HL-60 (cell line): Measurements from ENCODE around the gene PRELID2.

ENCODE experiments used
- POLR2AphosphoS5 ChIP-seq: IDR thresholded peaks from 2 replicates; pipeline ENCODE4 v1.6.1; 2012; ENCODE audit warnings: low read depth
- TF ChIP-seq, protein P1 (sequence below): IDR thresholded peaks from one replicate; pipeline ENCODE4 v1.5.1; 2011; ENCODE audit warnings: low read length, control low read depth, inconsistent platforms; ENCODE audit not compliant: insufficient read depth

GRCh38 chr5:145833631-145834200 lies 1.4 kb downstream of the PRELID2 start:
- TF ChIP-seq, protein P1, sequence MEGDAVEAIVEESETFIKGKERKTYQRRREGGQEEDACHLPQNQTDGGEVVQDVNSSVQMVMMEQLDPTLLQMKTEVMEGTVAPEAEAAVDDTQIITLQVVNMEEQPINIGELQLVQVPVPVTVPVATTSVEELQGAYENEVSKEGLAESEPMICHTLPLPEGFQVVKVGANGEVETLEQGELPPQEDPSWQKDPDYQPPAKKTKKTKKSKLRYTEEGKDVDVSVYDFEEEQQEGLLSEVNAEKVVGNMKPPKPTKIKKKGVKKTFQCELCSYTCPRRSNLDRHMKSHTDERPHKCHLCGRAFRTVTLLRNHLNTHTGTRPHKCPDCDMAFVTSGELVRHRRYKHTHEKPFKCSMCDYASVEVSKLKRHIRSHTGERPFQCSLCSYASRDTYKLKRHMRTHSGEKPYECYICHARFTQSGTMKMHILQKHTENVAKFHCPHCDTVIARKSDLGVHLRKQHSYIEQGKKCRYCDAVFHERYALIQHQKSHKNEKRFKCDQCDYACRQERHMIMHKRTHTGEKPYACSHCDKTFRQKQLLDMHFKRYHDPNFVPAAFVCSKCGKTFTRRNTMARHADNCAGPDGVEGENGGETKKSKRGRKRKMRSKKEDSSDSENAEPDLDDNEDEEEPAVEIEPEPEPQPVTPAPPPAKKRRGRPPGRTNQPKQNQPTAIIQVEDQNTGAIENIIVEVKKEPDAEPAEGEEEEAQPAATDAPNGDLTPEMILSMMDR, result no peak
- no peak for TF ChIP-seq POLR2AphosphoS5
